T-helper 1 cell treated with Interleukin-12 subunit alpha and Interleukin-12 subunit beta and Interleukin-4 antibody, amounts not matched to agents 30 μg/mL and 1 μg/mL, for 36 hours (primary cell): ENCODE data around the gene ARHGAP45.
A peak's percentile ranks its signal among the peaks of the same experiment; 100 is the strongest.

ENCODE experiments used
- H3K27ac Mint-ChIP-seq: one replicate; pipeline ENCODE4 v1.8.0; 2021; ENCODE audit warnings: mild to moderate bottlenecking, mixed read lengths
- H3K27me3 Mint-ChIP-seq: one replicate; pipeline ENCODE4 v1.8.0; 2021; ENCODE audit warnings: low read depth, mixed read lengths
- H3K36me3 Mint-ChIP-seq: one replicate; pipeline ENCODE4 v1.8.0; 2021; ENCODE audit warnings: low read depth, mixed read lengths
- H3K4me1 Mint-ChIP-seq: one replicate; pipeline ENCODE4 v1.8.0; 2021; ENCODE audit warnings: low read depth, mixed read lengths
- H3K4me3 Mint-ChIP-seq: one replicate; pipeline ENCODE4 v1.8.0; 2021; ENCODE audit warnings: mild to moderate bottlenecking, moderate library complexity, mixed read lengths
- H3K9me3 Mint-ChIP-seq: one replicate; pipeline ENCODE4 v1.8.0; 2021; ENCODE audit warnings: mixed read lengths

Gene ARHGAP45

GRCh38 chr19:1134431-1134830 is 67.5 kb downstream of the ARHGAP45 start:
- Mint-ChIP-seq H3K9me3 (no peaks in the 10 kb centered on the region), H3K36me3 (peaks cover 14% of the 10 kb centered on the region), H3K27ac (peak overlapping the region; percentile 9), H3K4me1 (peaks cover 18% of the 10 kb centered on the region), H3K27me3 (no peaks in the 10 kb centered on the region), H3K4me3 (peak overlapping the region; percentile 14)

- H3K9me3 Mint-ChIP-seq: no peaks in the 10 kb centered on the region
- no peak overlapping the region for H3K4me3 Mint-ChIP-seq
- H3K4me1 Mint-ChIP-seq: peaks cover 13% of the 10 kb centered on the region
- peak overlapping the region; percentile 29 for H3K27ac Mint-ChIP-seq
- H3K27me3 Mint-ChIP-seq: no peaks in the 10 kb centered on the region
- peaks cover 16% of the 10 kb centered on the region for H3K36me3 Mint-ChIP-seq
Observed at GRCh38 chr19:1135454-1135853, 68.5 kb downstream of the ARHGAP45 start.

- no peak overlapping the region for H3K27ac Mint-ChIP-seq
- H3K9me3 Mint-ChIP-seq: no peaks in the 10 kb centered on the region
- H3K4me3 Mint-ChIP-seq: no peak overlapping the region
- H3K27me3 Mint-ChIP-seq: no peaks in the 10 kb centered on the region
- peaks cover 13% of the 10 kb centered on the region for H3K36me3 Mint-ChIP-seq
- peaks cover 13% of the 10 kb centered on the region for H3K4me1 Mint-ChIP-seq
Observed at GRCh38 chr19:1136201-1136600, 69.2 kb downstream of the ARHGAP45 start.
